Caco-2 (cell line): ENCODE measurements around the gene IGFL3. TPM values are rescaled to one million over a fixed set of nuclear protein-coding genes. Genes with fewer than 3 reads are reported as not detected.

Experiments used
- BruUV-seq: library from RNA; stranded (reverse); fragments of 400-500 nt; replicated peaks from 2 replicates; lab custom pipeline; 2021; lab: Mats Ljungman, UMichigan
- CTCF ChIA-PET: fragments of 300-600 bp; sonication (Branson Sonifier 250); formaldehyde crosslinking; loops from one replicate; lab custom pipeline; 2022; ENCODE audit warnings: antibody characterized with exemption; lab: Charles Lee
- POLR2A ChIA-PET: fragments of 300-600 bp; sonication (Branson Sonifier 250); formaldehyde crosslinking; loops from one replicate; lab custom pipeline; 2022; ENCODE audit warnings: antibody characterized with exemption; lab: Charles Lee
- DNase-seq, 2 experiments: peaks; one replicate each; pipeline versions ENCODE4 v3.0.0 to v3.0.0-alpha.2; 2020 to 2022
- H3K27me3 ChIP-seq: replicated peaks from 2 replicates; pipeline ENCODE4 v1.6.0; 2011; ENCODE audit warnings: low read length; ENCODE audit not compliant: control insufficient read depth, insufficient read depth
- H3K36me3 ChIP-seq: 2 replicates; pipeline ENCODE4 v1.5.1; 2011; ENCODE audit warnings: low read length; ENCODE audit not compliant: control insufficient read depth, insufficient read depth
- H3K4me1 ChIP-seq: fragments of 250-450 bp; sonication (Bioruptor Pico); 2 replicates; pipeline ENCODE4 v1.5.1; 2020; ENCODE audit warnings: mild to moderate bottlenecking
- H3K4me3 ChIP-seq: 2 replicates; pipeline ENCODE4 v1.5.1; 2011; ENCODE audit warnings: low read depth, mild to moderate bottlenecking, control low read depth, low read length
- H3K9me3 ChIP-seq: fragments of 250-450 bp; sonication (Bioruptor Pico); 2 replicates; pipeline ENCODE4 v1.5.1; 2020; ENCODE audit warnings: mild to moderate bottlenecking, moderate library complexity
- H3K27ac Mint-ChIP-seq: one replicate; pipeline ENCODE4 v1.8.0; 2022; ENCODE audit warnings: mixed read lengths; ENCODE audit not compliant: unreplicated experiment
- H3K27me3 Mint-ChIP-seq: one replicate; pipeline ENCODE4 v1.8.0; 2022; ENCODE audit warnings: mixed read lengths; ENCODE audit not compliant: insufficient read depth, unreplicated experiment
- H3K36me3 Mint-ChIP-seq: one replicate; pipeline ENCODE4 v1.8.0; 2022; ENCODE audit warnings: mild to moderate bottlenecking, mixed read lengths; ENCODE audit not compliant: insufficient read depth, unreplicated experiment
- H3K4me1 Mint-ChIP-seq: one replicate; pipeline ENCODE4 v1.8.0; 2022; ENCODE audit warnings: low read depth, mixed read lengths; ENCODE audit not compliant: unreplicated experiment
- H3K4me3 Mint-ChIP-seq: one replicate; pipeline ENCODE4 v1.8.0; 2022; ENCODE audit warnings: mild to moderate bottlenecking, moderate library complexity, mixed read lengths; ENCODE audit not compliant: unreplicated experiment
- H3K9me3 Mint-ChIP-seq: one replicate; pipeline ENCODE4 v1.8.0; 2022; ENCODE audit warnings: mixed read lengths; ENCODE audit not compliant: unreplicated experiment
- CTCF ChIP-seq, 2 experiments: fragments of 200-600 bp in 1 of 2; IDR thresholded peaks; 1 replicate in 1 of 2; 2 replicates in 1 of 2; pipeline versions ENCODE4 v1.5.1 to v1.8.0; 2011 to 2022; ENCODE audit warnings: antibody characterized with exemption in 1 of 2, control low read depth in 1 of 2, inconsistent platforms in 1 of 2, low read depth in 1 of 2, low read length in 1 of 2, mild to moderate bottlenecking in 1 of 2, moderate library complexity in 1 of 2; ENCODE audit not compliant: insufficient read depth in 1 of 2, severe bottlenecking in 1 of 2, unreplicated experiment in 1 of 2
- intact Hi-C: fragments of 100-400 bp; cut with micrococcal nuclease; formaldehyde crosslinking; loops from one replicate; pipeline ENCODE4 v1.10.0; 2022; ENCODE audit not compliant: unreplicated experiment
- total RNA-seq: library from RNA; stranded (reverse); gene quantifications from 2 replicates; pipeline ENCODE4 v1.2.3, GENCODE V29; 2022

The IGFL3 gene
- total RNA-seq, 1 experiment from 2014 or later = not detected

GRCh38 chr19:46133101-46133627, 8.7 kb upstream of the IGFL3 start:
- BruUV-seq = no TSS peak
- ChIA-PET POLR2A (interaction anchor here (1.4 kb wide), 1 partner anchor 15 kb away, joined by 4 read pairs; the partner anchor contains the start of gene IGFL2), CTCF (no interaction called here)
- TF ChIP-seq CTCF (IDR thresholded peaks at IDR 0.05; ENCODE audit: insufficient read depth in 1 of 2, low read depth in 1 of 2, low read length in 1 of 2, severe bottlenecking in 1 of 2, unreplicated experiment in 1 of 2) = no peak
- no peak overlapping the region for H3K4me3 ChIP-seq
- DNase-seq = peak; percentile 59 to 66
- Mint-ChIP-seq H3K4me1 (peaks cover 20% of the 10 kb centered on the region), H3K27ac (peak overlapping the region; percentile 77), H3K9me3 (peaks cover 58% of the 10 kb centered on the region), H3K36me3 (no peaks in the 10 kb centered on the region), H3K27me3 (no peaks in the 10 kb centered on the region), H3K4me3 (no peak overlapping the region)
- no peaks in the 10 kb centered on the region for H3K36me3 ChIP-seq
- intact Hi-C loops = no loop called here
- H3K4me1 ChIP-seq = peaks cover 22% of the 10 kb centered on the region
- no peaks in the 10 kb centered on the region for H3K27me3 ChIP-seq
- peaks cover 19% of the 10 kb centered on the region for H3K9me3 ChIP-seq

GRCh38 chr19:46132508-46133100, 8.1 kb upstream of the IGFL3 start:
- BruUV-seq = no TSS peak
- H3K4me3 Mint-ChIP-seq = no peak overlapping the region
- POLR2A ChIA-PET = no interaction called here
- H3K4me1 Mint-ChIP-seq = peaks cover 20% of the 10 kb centered on the region
- H3K9me3 Mint-ChIP-seq = peaks cover 58% of the 10 kb centered on the region
- Histone ChIP-seq H3K4me1 (peaks cover 22% of the 10 kb centered on the region), H3K4me3 (no peak overlapping the region), H3K27me3 (no peaks in the 10 kb centered on the region), H3K36me3 (no peaks in the 10 kb centered on the region), H3K9me3 (peaks cover 19% of the 10 kb centered on the region)
- no peaks in the 10 kb centered on the region for H3K36me3 Mint-ChIP-seq
- intact Hi-C loops = no loop called here
- H3K27me3 Mint-ChIP-seq = no peaks in the 10 kb centered on the region
- CTCF ChIA-PET = no interaction called here
- no peak for DNase-seq
- TF ChIP-seq CTCF (IDR thresholded peaks at IDR 0.05; ENCODE audit: insufficient read depth in 1 of 2, low read depth in 1 of 2, low read length in 1 of 2, severe bottlenecking in 1 of 2, unreplicated experiment in 1 of 2) = no peak
- peak overlapping the region; percentile 77 for H3K27ac Mint-ChIP-seq

- Mint-ChIP-seq H3K27me3 (no peaks in the 10 kb centered on the region), H3K36me3 (no peaks in the 10 kb centered on the region), H3K4me1 (peaks cover 20% of the 10 kb centered on the region), H3K9me3 (peaks cover 54% of the 10 kb centered on the region), H3K27ac (no peak overlapping the region), H3K4me3 (no peak overlapping the region)
- no peaks in the 10 kb centered on the region for H3K36me3 ChIP-seq
- ChIA-PET CTCF (no interaction called here), POLR2A (no interaction called here)
- BruUV-seq = no TSS peak
- H3K4me3 ChIP-seq = no peak overlapping the region
- no peak for TF ChIP-seq CTCF (IDR thresholded peaks at IDR 0.05; ENCODE audit: insufficient read depth in 1 of 2, low read depth in 1 of 2, low read length in 1 of 2, severe bottlenecking in 1 of 2, unreplicated experiment in 1 of 2)
- intact Hi-C loops = no loop called here
- peaks cover 19% of the 10 kb centered on the region for H3K9me3 ChIP-seq
- no peaks in the 10 kb centered on the region for H3K27me3 ChIP-seq
- no peak for DNase-seq
- H3K4me1 ChIP-seq = peaks cover 22% of the 10 kb centered on the region
Measured at GRCh38 chr19:46131485-46132143, 7.1 kb upstream of the IGFL3 start.
